ENCODE results near the gene RAG1. TPM values are rescaled to one million over a fixed set of nuclear protein-coding genes. Genes with fewer than 3 reads are reported as not detected.
A peak's percentile ranks its signal among the peaks of the same experiment; 100 is the strongest.

The RAG1 gene
- total RNA-seq, 4 donors from 2014 or later: 1.9 to 5.0 (median 3.1) TPM

- Histone ChIP-seq H3K9me3 (no peaks in the 10 kb centered on the region), H3K27ac (peak within 1 kb of the TSS in 2 of 4 donors; percentile 49 to 53), H3K36me3 (no peaks in the 10 kb centered on the region), H3K27me3 (peaks cover 0 to 4% of the 10 kb centered on the region in 2 donors), H3K4me3 (peak within 1 kb of the TSS; percentile 46 to 89 (median 69)), H3K4me1 (no peaks in the 10 kb centered on the region)
- DNase-seq: peak in 2 of 3 donors; percentile 61 to 74
- TF ChIP-seq POLR2A (IDR thresholded peaks at IDR 0.05): no peak
- no peak for TF ChIP-seq CTCF (IDR thresholded peaks at IDR 0.05)
These were observed 26.6 kb downstream of the RAG1 start, which contains the start of gene IFTAP for GRCh38 chr11:36594316-36594989. Gene IFTAP (plus strand): TSS chr11:36594502. CDS start chr11:36610104, 15,602 bp downstream.

GRCh38 chr11:36596880-36597279 is 29.1 kb downstream of the RAG1 start:
- H3K9me3 ChIP-seq: no peaks in the 10 kb centered on the region
- no peak for DNase-seq
- H3K4me1 ChIP-seq: no peaks in the 10 kb centered on the region
- no peak overlapping the region for H3K27ac ChIP-seq
- no peaks in the 10 kb centered on the region for H3K27me3 ChIP-seq
- H3K4me3 ChIP-seq: no peak overlapping the region
- no peaks in the 10 kb centered on the region for H3K36me3 ChIP-seq
- no peak for TF ChIP-seq CTCF (IDR thresholded peaks at IDR 0.05)
- no peak for TF ChIP-seq POLR2A (IDR thresholded peaks at IDR 0.05)

DNA sequence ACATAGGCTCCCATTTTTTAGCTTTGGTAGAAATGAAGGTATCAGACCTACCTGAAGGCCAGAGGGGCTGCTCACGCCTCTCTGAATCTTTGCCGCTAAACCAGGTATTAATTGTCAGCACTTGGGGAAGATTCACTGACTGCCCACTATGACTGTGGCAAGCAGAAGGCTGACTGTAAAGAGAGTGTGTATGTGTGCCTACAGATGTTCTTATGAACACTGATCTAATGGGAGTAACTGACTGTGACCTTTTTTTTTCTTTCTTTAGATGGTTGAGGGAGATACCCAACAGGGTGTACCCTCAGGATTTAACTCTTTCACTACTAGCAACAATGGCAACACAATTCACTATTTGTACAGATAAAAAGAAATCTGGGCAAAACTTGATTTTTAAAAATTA is 30.2 kb downstream of the RAG1 start, which contains the start of gene RAG2:
Gene RAG2, minus strand, starts transcription at position 186 of the 400 bp plus-strand sequence. CDS start 4,068 bp downstream, outside the sequence.
- TF ChIP-seq CTCF (IDR thresholded peaks at IDR 0.05) (no peak), POLR2A (IDR thresholded peaks at IDR 0.05) (no peak)
- H3K4me1 ChIP-seq: no peaks in the 10 kb centered on the region
- H3K9me3 ChIP-seq: no peaks in the 10 kb centered on the region
- no peak for DNase-seq
- no peaks in the 10 kb centered on the region for H3K27me3 ChIP-seq
- H3K36me3 ChIP-seq: no peaks in the 10 kb centered on the region
- H3K4me3 ChIP-seq: no peak within 1 kb of the TSS
- H3K27ac ChIP-seq: no peak within 1 kb of the TSS

- Histone ChIP-seq H3K27ac (no peak overlapping the region), H3K4me3 (no peak overlapping the region), H3K9me3 (no peaks in the 10 kb centered on the region), H3K27me3 (no peaks in the 10 kb centered on the region), H3K36me3 (no peaks in the 10 kb centered on the region), H3K4me1 (no peaks in the 10 kb centered on the region)
- DNase-seq: no peak
- TF ChIP-seq POLR2A (IDR thresholded peaks at IDR 0.05): no peak
- no peak for TF ChIP-seq CTCF (IDR thresholded peaks at IDR 0.05)
These were observed 32.4 kb downstream of the RAG1 start for GRCh38 chr11:36600180-36600579.

DNA sequence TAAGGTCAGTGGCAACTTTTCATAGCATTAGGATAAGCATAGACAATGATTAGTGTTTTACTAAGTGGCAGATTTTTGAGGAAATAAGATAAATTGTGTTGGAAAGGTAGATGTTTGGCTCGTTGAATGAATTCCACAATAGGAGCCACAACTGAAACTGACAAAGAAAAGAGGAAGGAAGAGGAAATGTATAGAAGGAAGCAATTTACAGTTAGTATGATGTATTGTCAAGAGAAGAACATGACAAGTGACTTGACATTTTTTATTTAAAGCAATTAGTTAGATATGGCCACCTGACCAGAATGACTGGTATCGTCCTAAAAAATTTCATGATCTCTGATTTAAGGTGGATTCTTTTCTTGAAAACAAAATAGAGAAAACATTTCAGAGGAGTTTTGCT is 33.3 kb downstream of the RAG1 start:
- no peak for TF ChIP-seq CTCF (IDR thresholded peaks at IDR 0.05)
- Histone ChIP-seq H3K36me3 (no peaks in the 10 kb centered on the region), H3K4me1 (no peaks in the 10 kb centered on the region), H3K9me3 (no peaks in the 10 kb centered on the region), H3K27ac (no peak overlapping the region), H3K4me3 (no peak overlapping the region), H3K27me3 (no peaks in the 10 kb centered on the region)
- no peak for DNase-seq
